Measurements from ENCODE around the gene EXOC4.

EXOC4 gene

DNA sequence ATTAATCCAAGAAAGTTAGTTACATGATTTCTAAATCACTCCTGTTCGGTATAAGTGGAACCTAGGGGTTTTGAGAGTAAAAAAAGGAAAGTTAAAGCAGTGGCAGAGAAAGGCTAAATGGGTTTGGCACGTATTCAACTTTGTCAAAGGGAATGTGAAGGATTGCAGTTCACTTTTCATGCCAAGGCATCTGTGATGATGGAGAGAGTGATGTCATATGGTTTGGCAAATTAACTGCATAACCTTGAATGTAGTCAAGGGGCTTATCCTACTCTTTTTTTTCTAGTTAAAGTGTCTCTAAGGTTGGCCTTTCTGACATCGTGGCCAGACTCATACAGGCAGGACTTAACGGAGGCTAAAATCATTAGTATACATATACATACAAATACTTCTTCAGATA is 277.8 kb downstream of the EXOC4 start:
- H3K4me3 ChIP-seq (ENCODE audit: low read depth, low read length), result no peak overlapping the region
- no peak for TF ChIP-seq CTCF (IDR thresholded peaks at IDR 0.05; ENCODE audit: borderline replicate concordance, insufficient read depth, low read depth, low read length)

DNA sequence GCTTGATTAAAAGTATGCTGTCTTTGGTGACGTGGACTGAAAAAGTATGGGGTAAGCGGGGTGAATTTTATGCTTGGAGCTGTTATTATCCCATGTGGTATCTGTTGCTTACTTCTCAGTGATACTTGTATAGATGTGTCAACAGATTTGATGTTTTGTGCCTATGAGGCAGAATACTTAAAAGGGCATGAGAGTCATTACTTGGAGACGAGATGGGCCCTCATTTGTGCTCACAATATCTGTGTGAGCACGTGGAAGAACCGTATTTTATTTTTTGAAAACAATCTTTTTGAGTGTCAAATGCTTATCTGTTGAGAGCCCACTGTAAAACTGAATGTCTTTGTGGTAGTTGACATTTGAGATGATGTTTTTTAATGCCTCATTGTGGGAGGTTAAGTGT is 281.9 kb downstream of the EXOC4 start:
- TF ChIP-seq CTCF (IDR thresholded peaks at IDR 0.05; ENCODE audit: borderline replicate concordance, insufficient read depth, low read depth, low read length), result no peak
- H3K4me3 ChIP-seq (ENCODE audit: low read depth, low read length), result no peak overlapping the region

DNA sequence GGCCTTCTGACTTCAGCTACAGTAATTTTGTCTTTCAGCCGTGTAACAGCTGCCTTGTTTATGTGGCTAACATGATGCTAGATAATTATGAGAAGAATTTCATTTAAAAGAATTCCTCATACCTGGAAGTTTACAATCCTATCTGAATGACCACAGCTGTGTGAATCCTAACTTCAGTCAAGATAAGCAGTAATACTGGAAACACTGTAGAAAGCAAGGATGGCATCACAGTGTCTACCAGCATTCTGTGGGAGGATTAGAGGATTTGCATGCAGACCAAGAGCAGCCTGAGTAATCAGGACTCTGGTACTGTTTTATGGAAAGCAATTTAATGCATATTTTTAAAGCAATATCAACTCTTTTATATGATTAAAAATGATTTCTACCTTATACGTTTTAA is 282.4 kb downstream of the EXOC4 start:
- H3K4me3 ChIP-seq (ENCODE audit: low read depth, low read length), result no peak overlapping the region
- TF ChIP-seq CTCF (IDR thresholded peaks at IDR 0.05; ENCODE audit: borderline replicate concordance, insufficient read depth, low read depth, low read length), result no peak

DNA sequence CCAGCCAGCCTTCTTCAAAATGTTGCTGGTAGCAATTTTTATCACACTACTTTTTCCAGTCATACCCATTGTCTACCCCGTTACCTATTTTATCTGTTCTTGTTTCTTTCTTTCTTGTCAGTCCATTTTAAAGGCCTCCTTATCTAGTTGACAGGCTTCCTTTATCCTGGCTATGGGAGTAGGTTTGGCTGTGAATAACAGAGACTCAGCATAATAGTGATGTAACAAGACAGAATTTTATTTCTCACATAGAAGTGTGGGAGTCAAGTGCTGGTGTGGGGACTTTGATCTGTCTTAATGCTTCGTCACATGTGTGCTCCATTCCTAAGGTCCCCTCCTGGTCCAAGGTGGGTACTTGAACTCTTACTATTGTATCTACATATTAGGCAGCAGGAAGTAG is 283.6 kb downstream of the EXOC4 start:
- no peak overlapping the region for H3K4me3 ChIP-seq (ENCODE audit: low read depth, low read length)
- no peak for TF ChIP-seq CTCF (IDR thresholded peaks at IDR 0.05; ENCODE audit: borderline replicate concordance, insufficient read depth, low read depth, low read length)

DNA sequence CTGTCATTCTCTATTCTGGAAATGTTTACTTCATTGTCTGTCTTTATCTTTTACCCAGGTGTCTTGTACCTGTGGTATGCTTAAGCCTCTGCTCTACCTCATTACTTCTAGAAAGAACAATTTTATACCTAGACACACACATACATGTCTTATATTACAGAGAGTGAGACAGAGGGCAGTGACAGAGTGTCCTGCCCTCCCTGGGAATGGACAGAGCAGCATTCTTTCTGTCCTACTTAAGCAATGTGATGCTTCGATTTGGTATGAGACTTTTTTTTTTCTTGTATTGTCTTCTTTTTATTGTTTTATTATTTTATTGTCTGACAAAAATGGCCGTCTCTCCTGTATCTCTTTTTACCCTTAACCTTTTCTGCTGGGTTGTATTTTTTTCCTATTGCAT is 286.1 kb downstream of the EXOC4 start:
- H3K4me3 ChIP-seq (ENCODE audit: low read depth, low read length), result no peak overlapping the region
- TF ChIP-seq CTCF (IDR thresholded peaks at IDR 0.05; ENCODE audit: borderline replicate concordance, insufficient read depth, low read depth, low read length), result no peak

- no peak overlapping the region for H3K4me3 ChIP-seq (ENCODE audit: low read depth, low read length)
- no peak for TF ChIP-seq CTCF (IDR thresholded peaks at IDR 0.05; ENCODE audit: borderline replicate concordance, insufficient read depth, low read depth, low read length)
These were observed 287.4 kb downstream of the EXOC4 start for GRCh38 chr7:133540096-133540860.

DNA sequence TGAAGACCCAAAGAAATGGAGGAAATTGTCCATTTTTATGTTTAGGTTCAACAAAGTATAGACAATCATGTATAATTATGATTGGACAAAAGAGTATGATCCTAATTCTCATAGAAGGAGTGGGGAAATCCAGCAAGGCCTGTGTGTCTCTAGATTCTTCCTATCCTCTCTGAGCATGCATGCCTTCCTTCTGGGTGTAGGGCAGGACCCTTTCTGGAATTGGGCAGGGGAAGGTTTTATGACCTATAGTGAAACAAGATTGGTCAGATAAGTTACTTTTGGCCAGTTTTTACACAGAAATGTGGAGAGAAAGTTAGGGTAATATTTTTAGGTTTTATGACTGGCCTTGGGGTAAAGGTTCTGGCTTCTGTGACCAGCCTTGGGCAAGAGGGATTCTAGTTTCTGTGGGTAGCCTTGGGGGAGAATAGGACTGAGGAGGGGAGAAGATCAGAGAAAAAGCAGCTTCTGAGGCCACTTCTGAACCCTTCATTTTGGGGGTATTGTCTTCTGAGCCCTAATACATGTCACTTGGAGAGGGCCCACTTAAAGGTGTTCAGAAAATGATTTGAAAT is 289.4 kb downstream of the EXOC4 start:
- H3K4me3 ChIP-seq (ENCODE audit: low read depth, low read length), result no peak overlapping the region
- TF ChIP-seq CTCF (IDR thresholded peaks at IDR 0.05; ENCODE audit: borderline replicate concordance, insufficient read depth, low read depth, low read length), result no peak
